ENCODE data around the gene LRRC71. TPM values are rescaled to one million over a fixed set of nuclear protein-coding genes. Genes with fewer than 3 reads are reported as not detected.

Gene LRRC71
- total RNA-seq, 1 experiment from 2014 or later: 0.22 TPM

DNA sequence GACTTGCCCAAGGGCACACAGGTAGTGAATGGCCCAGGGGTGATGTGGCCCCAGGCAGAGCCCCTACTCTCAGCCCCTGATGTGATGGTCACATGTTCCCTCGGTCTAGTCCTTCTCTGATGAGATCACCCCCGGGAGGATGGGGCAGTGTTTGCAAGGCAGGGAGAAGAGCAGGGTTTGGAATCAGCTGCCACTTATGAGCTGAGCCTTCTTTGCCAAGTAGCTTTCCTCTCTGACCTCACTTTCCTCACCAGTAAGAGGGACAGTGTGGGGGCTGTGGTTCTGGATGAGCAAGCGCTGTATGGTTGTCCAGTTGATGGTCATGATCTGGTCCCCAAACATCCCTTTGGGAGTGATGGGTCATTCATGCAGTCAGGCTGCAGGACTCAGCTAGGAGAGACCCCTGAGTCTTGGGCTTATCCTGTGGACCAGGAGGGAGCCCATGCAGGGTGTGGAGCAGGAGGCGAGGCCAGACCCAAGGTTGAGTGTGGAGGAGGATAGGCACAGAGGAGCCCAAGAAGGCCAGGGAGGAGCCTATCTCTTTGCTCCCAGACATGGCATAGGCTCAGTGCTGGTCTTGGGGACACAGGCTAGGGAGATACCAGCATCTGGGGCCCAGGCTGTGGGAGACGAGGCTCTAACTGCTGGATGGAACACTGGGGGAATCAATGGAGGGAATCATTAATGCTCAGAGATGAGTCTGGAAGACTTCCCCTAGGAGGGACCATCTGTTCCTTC, 42.8 kb upstream of the LRRC71 start (continued):
- TF ChIP-seq NFATC4 (CRISPR knock-in tag; IDR thresholded peaks at IDR 0.05) (no peak), ZNF416 (CRISPR knock-in tag; IDR thresholded peaks at IDR 0.05) (no peak), JAZF1 (CRISPR knock-in tag; IDR thresholded peaks at IDR 0.05) (no peak)
- TF ChIP-seq, protein P1, sequence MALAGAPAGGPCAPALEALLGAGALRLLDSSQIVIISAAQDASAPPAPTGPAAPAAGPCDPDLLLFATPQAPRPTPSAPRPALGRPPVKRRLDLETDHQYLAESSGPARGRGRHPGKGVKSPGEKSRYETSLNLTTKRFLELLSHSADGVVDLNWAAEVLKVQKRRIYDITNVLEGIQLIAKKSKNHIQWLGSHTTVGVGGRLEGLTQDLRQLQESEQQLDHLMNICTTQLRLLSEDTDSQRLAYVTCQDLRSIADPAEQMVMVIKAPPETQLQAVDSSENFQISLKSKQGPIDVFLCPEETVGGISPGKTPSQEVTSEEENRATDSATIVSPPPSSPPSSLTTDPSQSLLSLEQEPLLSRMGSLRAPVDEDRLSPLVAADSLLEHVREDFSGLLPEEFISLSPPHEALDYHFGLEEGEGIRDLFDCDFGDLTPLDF (CRISPR knock-in tag; IDR thresholded peaks at IDR 0.05): no peak

DNA sequence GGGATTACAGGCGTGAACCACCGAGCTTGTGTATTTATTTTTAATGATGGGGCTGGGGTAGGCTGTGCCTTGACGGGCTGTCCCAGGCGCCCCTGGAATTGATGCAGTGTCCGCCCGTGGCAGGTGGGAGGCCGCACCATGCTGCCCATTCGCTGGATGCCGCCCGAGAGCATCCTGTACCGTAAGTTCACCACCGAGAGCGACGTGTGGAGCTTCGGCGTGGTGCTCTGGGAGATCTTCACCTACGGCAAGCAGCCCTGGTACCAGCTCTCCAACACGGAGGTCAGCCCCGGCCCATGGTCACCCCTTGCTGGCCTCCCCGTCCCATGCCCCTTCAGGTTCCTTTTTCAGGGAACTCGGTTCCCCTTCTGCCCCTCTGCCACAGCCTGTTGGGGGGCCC, 40.6 kb upstream of the LRRC71 start:
- no peak overlapping the region for H3K4me3 Mint-ChIP-seq
- H3K36me3 Mint-ChIP-seq: no peaks in the 10 kb centered on the region
- ChIA-PET CTCF (interaction anchor here (1.1 to 2.4 kb wide), 5 partner anchors 11 to 190 kb away, joined by 3 to 14 read pairs (median 5); partner anchors contain the start of gene NTRK1), POLR2A (no interaction called here)
- DNase-seq (ENCODE audit: low spot score): no peak
- H3K27ac Mint-ChIP-seq: no peak overlapping the region
- peaks cover 41% of the 10 kb centered on the region for H3K27me3 Mint-ChIP-seq (ENCODE audit: low read depth)
- H3K4me1 Mint-ChIP-seq: peaks cover 7% of the 10 kb centered on the region
- ATAC-seq: no peak
- H3K9me3 Mint-ChIP-seq: no peaks in the 10 kb centered on the region
- TF ChIP-seq, protein P2, sequence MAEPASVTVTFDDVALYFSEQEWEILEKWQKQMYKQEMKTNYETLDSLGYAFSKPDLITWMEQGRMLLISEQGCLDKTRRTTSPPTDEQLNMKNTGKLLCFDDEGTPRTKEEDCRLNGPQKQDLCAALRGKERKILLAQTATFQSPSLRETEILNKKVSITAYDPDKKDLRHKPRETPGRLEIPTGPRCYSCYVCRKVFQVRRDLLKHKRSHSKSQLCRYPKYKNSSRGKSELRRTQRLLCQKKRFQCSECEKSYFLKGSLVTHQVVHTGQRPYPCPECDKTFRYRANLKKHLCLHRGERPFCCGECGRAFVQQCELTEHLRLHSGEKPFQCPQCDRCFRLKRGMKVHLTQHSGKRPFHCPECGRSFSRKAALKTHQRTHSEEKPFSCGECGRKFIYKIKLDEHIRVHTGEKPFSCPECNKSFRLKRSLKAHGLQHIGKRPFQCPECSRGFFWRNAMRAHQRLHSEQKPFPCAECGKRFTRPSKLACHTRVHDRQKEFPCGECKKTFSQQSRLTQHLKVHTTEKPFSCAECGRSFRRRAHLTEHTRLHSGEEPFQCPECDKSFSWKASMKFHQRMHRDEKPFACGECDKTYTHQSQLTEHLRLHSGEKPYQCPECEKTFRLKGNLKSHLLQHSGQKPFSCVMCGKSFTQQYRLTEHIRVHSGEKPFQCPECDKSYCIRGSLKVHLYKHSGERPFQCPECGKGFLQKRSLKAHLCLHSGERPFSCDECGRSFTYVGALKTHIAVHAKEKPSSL (CRISPR knock-in tag; conservative IDR thresholded peaks at IDR 0.05): no peak
- TF ChIP-seq, protein P3, sequence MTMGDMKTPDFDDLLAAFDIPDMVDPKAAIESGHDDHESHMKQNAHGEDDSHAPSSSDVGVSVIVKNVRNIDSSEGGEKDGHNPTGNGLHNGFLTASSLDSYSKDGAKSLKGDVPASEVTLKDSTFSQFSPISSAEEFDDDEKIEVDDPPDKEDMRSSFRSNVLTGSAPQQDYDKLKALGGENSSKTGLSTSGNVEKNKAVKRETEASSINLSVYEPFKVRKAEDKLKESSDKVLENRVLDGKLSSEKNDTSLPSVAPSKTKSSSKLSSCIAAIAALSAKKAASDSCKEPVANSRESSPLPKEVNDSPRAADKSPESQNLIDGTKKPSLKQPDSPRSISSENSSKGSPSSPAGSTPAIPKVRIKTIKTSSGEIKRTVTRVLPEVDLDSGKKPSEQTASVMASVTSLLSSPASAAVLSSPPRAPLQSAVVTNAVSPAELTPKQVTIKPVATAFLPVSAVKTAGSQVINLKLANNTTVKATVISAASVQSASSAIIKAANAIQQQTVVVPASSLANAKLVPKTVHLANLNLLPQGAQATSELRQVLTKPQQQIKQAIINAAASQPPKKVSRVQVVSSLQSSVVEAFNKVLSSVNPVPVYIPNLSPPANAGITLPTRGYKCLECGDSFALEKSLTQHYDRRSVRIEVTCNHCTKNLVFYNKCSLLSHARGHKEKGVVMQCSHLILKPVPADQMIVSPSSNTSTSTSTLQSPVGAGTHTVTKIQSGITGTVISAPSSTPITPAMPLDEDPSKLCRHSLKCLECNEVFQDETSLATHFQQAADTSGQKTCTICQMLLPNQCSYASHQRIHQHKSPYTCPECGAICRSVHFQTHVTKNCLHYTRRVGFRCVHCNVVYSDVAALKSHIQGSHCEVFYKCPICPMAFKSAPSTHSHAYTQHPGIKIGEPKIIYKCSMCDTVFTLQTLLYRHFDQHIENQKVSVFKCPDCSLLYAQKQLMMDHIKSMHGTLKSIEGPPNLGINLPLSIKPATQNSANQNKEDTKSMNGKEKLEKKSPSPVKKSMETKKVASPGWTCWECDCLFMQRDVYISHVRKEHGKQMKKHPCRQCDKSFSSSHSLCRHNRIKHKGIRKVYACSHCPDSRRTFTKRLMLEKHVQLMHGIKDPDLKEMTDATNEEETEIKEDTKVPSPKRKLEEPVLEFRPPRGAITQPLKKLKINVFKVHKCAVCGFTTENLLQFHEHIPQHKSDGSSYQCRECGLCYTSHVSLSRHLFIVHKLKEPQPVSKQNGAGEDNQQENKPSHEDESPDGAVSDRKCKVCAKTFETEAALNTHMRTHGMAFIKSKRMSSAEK (CRISPR knock-in tag; IDR thresholded peaks at IDR 0.05; ENCODE audit: borderline replicate concordance): no peak
- TF ChIP-seq NR2C2 (CRISPR knock-in tag; IDR thresholded peaks at IDR 0.05) (no peak), CREB1 (CRISPR knock-in tag; IDR thresholded peaks at IDR 0.05) (no peak), FOXP1 (CRISPR knock-in tag; IDR thresholded peaks at IDR 0.05; ENCODE audit: borderline replicate concordance) (no peak)
- TF ChIP-seq, protein P4, sequence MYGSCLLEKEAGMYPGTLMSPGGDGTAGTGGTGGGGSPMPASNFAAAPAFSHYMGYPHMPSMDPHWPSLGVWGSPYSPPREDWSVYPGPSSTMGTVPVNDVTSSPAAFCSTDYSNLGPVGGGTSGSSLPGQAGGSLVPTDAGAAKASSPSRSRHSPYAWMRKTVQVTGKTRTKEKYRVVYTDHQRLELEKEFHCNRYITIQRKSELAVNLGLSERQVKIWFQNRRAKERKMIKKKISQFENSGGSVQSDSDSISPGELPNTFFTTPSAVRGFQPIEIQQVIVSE (CRISPR knock-in tag; IDR thresholded peaks at IDR 0.05; ENCODE audit: borderline replicate concordance): no peak

DNA sequence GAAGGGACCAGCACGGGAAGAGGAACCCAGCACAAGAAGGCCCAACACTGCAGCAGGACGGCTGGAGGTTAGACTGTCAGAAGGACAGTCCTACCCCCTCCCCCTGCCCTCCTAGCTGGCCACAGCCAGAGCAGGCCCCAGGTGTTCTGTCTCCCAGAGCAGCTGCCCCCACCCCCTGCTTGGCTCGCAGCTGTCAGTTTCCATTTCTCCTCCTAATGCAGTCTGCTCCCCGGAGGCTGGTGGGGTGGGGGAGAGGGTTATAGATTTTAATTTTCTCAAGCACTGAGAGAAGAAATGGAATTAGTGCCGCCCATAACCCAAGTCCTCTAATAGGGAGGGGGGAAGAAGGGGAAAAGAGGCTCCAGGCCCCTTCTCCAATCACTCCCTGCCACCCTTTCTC, 40.0 kb upstream of the LRRC71 start:
- DNase-seq (ENCODE audit: low spot score): no peak
- Mint-ChIP-seq H3K4me3 (no peak overlapping the region), H3K4me1 (peaks cover 10% of the 10 kb centered on the region), H3K27ac (no peak overlapping the region), H3K36me3 (no peaks in the 10 kb centered on the region), H3K27me3 (ENCODE audit: low read depth) (peaks cover 43% of the 10 kb centered on the region), H3K9me3 (no peaks in the 10 kb centered on the region)
- CTCF ChIA-PET: interaction anchor here (0.8 to 2.4 kb wide), 9 partner anchors 10 to 191 kb away, joined by 3 to 14 read pairs (median 4); partner anchors contain the start of genes CRABP2, LRRC71 and NTRK1
- POLR2A ChIA-PET: interaction anchor here (0.6 kb wide), 1 partner anchor 9 kb away, joined by 3 read pairs; no protein-coding TSS in a partner anchor
- no peak for ATAC-seq
- TF ChIP-seq FOXK1 (CRISPR knock-in tag; IDR thresholded peaks at IDR 0.05) (no peak), PRRX2 (CRISPR knock-in tag; IDR thresholded peaks at IDR 0.05) (no peak), GRHL2 (CRISPR knock-in tag; IDR thresholded peaks at IDR 0.05; ENCODE audit: insufficient replicate concordance, severe bottlenecking) (no peak), NR2C2 (CRISPR knock-in tag; IDR thresholded peaks at IDR 0.05) (no peak), ZNF232 (CRISPR knock-in tag; IDR thresholded peaks at IDR 0.05) (no peak), ELF4 (CRISPR knock-in tag; IDR thresholded peaks at IDR 0.05; ENCODE audit: low read depth) (no peak), GTF2I (CRISPR knock-in tag; conservative IDR thresholded peaks at IDR 0.05) (no peak), ZNF317 (CRISPR knock-in tag; IDR thresholded peaks at IDR 0.05; ENCODE audit: borderline replicate concordance, low read depth) (no peak), ESRRA (CRISPR knock-in tag; IDR thresholded peaks at IDR 0.05; ENCODE audit: borderline replicate concordance) (no peak), KAT7 (CRISPR knock-in tag; IDR thresholded peaks at IDR 0.05; ENCODE audit: borderline replicate concordance) (no peak), EMX1 (CRISPR knock-in tag; IDR thresholded peaks at IDR 0.05) (no peak)
- TF ChIP-seq, protein P5, sequence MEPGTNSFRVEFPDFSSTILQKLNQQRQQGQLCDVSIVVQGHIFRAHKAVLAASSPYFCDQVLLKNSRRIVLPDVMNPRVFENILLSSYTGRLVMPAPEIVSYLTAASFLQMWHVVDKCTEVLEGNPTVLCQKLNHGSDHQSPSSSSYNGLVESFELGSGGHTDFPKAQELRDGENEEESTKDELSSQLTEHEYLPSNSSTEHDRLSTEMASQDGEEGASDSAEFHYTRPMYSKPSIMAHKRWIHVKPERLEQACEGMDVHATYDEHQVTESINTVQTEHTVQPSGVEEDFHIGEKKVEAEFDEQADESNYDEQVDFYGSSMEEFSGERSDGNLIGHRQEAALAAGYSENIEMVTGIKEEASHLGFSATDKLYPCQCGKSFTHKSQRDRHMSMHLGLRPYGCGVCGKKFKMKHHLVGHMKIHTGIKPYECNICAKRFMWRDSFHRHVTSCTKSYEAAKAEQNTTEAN (CRISPR knock-in tag; IDR thresholded peaks at IDR 0.05): no peak
- TF ChIP-seq, protein P6, sequence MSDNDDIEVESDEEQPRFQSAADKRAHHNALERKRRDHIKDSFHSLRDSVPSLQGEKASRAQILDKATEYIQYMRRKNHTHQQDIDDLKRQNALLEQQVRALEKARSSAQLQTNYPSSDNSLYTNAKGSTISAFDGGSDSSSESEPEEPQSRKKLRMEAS (CRISPR knock-in tag; IDR thresholded peaks at IDR 0.05): no peak
- TF ChIP-seq, protein P1 (CRISPR knock-in tag; IDR thresholded peaks at IDR 0.05): no peak
